Osteoblast (primary cell): Measurements from ENCODE around the gene STIL. TPM values are rescaled to one million over a fixed set of nuclear protein-coding genes. Genes with fewer than 3 reads are reported as not detected.
"Not testable (repeated sequence)": the region's sequence is repeated elsewhere in the genome, so short reads cannot be mapped to it uniquely, and the experiment has no call there.

Experiments
- DNase-seq: peaks from one replicate; pipeline ENCODE4 v3.0.0; 2011; ENCODE audit warnings: low spot score, mixed read lengths; ENCODE audit not compliant: insufficient read length; ENCODE audit errors: missing footprints
- H2AFZ ChIP-seq: 2 replicates; pipeline ENCODE4 v1.6.0; 2011; ENCODE audit warnings: mild to moderate bottlenecking, low read length
- H3K27ac ChIP-seq: 2 replicates; pipeline ENCODE4 v1.5.1; 2011; ENCODE audit warnings: mild to moderate bottlenecking, low read depth, low read length, moderate library complexity
- H3K27me3 ChIP-seq: 2 replicates; pipeline ENCODE4 v1.6.0; 2012; ENCODE audit warnings: mild to moderate bottlenecking, control low read depth, inconsistent platforms, low read length, moderate library complexity; ENCODE audit not compliant: insufficient read depth
- H3K36me3 ChIP-seq: 2 replicates; pipeline ENCODE4 v1.5.1; 2011; ENCODE audit warnings: mild to moderate bottlenecking, low read length, control low read depth, moderate library complexity; ENCODE audit not compliant: insufficient read depth
- H3K4me1 ChIP-seq: 2 replicates; pipeline ENCODE4 v1.5.1; 2011; ENCODE audit warnings: mild to moderate bottlenecking, low read length, control low read depth, moderate library complexity; ENCODE audit not compliant: insufficient read depth
- H3K4me2 ChIP-seq: 2 replicates; pipeline ENCODE4 v1.6.0; 2011; ENCODE audit warnings: mild to moderate bottlenecking, low read length; ENCODE audit not compliant: insufficient read depth
- H3K4me3 ChIP-seq: fragments of 200-600 bp; sonication (generic); 3 replicates; pipeline ENCODE4 v1.5.1; 2012; ENCODE audit warnings: mild to moderate bottlenecking, low read length, inconsistent platforms; ENCODE audit not compliant: insufficient read depth
- H3K79me2 ChIP-seq: 2 replicates; pipeline ENCODE4 v1.6.0; 2012; ENCODE audit warnings: mild to moderate bottlenecking, low read length, control low read depth, inconsistent platforms; ENCODE audit not compliant: insufficient read depth
- H3K9me3 ChIP-seq: 2 replicates; pipeline ENCODE4 v1.5.1; 2011; ENCODE audit warnings: low read depth, low read length, control low read depth
- H4K20me1 ChIP-seq: 2 replicates; pipeline ENCODE4 v1.6.0; 2012; ENCODE audit warnings: mild to moderate bottlenecking, low read length, control low read depth; ENCODE audit not compliant: insufficient read depth
- total RNA-seq: library from RNA; depleted of rRNA; stranded (reverse); fragments of >200 nt; gene quantifications from 2 replicates; pipeline ENCODE4 v1.2.3, GENCODE V29; 2012
- TF ChIP-seq, protein P1 (sequence below): IDR thresholded peaks from 2 replicates; pipeline ENCODE4 v1.5.1; 2011; ENCODE audit warnings: mild to moderate bottlenecking, low read depth, low read length, moderate library complexity; ENCODE audit errors: extremely low read depth

The STIL gene
- total RNA-seq, 1 donor: 4.0 TPM

DNA sequence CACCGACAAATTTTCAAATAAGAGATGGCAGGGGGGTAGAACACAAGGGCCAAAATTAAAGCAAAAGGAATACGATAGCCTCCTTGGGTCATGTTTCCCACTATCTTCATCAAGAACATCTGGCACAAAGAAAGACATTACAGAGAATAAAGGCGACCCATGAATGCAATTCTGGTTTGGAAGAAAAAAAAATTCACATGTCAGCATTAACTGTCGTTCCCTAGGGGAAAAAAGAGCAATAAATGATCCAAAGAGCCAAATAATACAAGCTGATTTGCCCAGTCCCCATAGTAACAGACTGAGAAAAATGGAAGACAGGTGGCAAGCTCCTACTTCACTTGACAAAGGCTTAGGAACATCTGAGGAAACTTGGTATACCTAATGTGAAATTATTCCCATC, 4.5 kb downstream of the STIL start:
- Histone ChIP-seq H3K4me2 (no peak overlapping the region), H4K20me1 (no peaks in the 10 kb centered on the region), H3K27me3 (no peaks in the 10 kb centered on the region), H3K27ac (no peak overlapping the region), H3K4me1 (peaks cover 7% of the 10 kb centered on the region), H3K9me3 (no peaks in the 10 kb centered on the region), H3K4me3 (no peak overlapping the region), H2AFZ (no peak overlapping the region), H3K36me3 (peaks cover 14% of the 10 kb centered on the region), H3K79me2 (peaks cover 56% of the 10 kb centered on the region)
- TF ChIP-seq, protein P1, sequence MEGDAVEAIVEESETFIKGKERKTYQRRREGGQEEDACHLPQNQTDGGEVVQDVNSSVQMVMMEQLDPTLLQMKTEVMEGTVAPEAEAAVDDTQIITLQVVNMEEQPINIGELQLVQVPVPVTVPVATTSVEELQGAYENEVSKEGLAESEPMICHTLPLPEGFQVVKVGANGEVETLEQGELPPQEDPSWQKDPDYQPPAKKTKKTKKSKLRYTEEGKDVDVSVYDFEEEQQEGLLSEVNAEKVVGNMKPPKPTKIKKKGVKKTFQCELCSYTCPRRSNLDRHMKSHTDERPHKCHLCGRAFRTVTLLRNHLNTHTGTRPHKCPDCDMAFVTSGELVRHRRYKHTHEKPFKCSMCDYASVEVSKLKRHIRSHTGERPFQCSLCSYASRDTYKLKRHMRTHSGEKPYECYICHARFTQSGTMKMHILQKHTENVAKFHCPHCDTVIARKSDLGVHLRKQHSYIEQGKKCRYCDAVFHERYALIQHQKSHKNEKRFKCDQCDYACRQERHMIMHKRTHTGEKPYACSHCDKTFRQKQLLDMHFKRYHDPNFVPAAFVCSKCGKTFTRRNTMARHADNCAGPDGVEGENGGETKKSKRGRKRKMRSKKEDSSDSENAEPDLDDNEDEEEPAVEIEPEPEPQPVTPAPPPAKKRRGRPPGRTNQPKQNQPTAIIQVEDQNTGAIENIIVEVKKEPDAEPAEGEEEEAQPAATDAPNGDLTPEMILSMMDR: no peak
- DNase-seq: no peak

- no peaks in the 10 kb centered on the region for H3K27me3 ChIP-seq
- H3K4me1 ChIP-seq: no peaks in the 10 kb centered on the region
- no peak overlapping the region for H3K4me2 ChIP-seq
- TF ChIP-seq, protein P1: no peak
- peaks cover 14% of the 10 kb centered on the region for H3K79me2 ChIP-seq
- no peak overlapping the region for H3K27ac ChIP-seq
- H2AFZ ChIP-seq: no peak overlapping the region
- peaks cover 36% of the 10 kb centered on the region for H3K36me3 ChIP-seq
- H3K4me3 ChIP-seq: no peak overlapping the region
- no peaks in the 10 kb centered on the region for H4K20me1 ChIP-seq
- no peaks in the 10 kb centered on the region for H3K9me3 ChIP-seq
- no peak for DNase-seq
Measured at GRCh38 chr1:47302472-47302871, 11.5 kb downstream of the STIL start.

GRCh38 chr1:47298025-47298699, 15.8 kb downstream of the STIL start:
- Histone ChIP-seq H3K4me1 (no peaks in the 10 kb centered on the region), H3K27me3 (no peaks in the 10 kb centered on the region), H2AFZ (no peak overlapping the region), H3K9me3 (no peaks in the 10 kb centered on the region), H4K20me1 (no peaks in the 10 kb centered on the region), H3K4me3 (no peak overlapping the region), H3K4me2 (no peak overlapping the region), H3K27ac (no peak overlapping the region), H3K36me3 (peaks cover 32% of the 10 kb centered on the region), H3K79me2 (no peaks in the 10 kb centered on the region)
- peak; percentile 45 for DNase-seq
- TF ChIP-seq, protein P1: no peak

DNA sequence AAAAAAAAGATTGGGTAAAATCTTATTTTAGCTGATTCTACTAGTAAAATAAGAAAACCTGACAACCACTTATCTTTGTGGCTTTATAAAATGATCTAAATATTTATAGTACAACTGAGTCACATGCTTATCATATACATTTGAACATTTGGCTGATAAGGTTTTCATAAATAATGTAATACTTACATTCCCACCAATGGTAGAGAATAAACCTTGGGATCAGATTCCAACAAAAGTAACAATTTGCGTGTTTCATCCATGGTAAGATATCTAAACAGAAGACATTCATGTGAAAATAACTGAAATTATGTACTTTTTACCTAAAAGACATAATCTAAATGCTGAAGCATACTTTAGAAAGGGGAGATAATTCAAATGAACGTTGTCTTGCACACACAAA, 18.4 kb downstream of the STIL start:
- TF ChIP-seq, protein P1: no peak
- Histone ChIP-seq H3K4me3 (no peak overlapping the region), H3K9me3 (no peaks in the 10 kb centered on the region), H2AFZ (no peak overlapping the region), H3K4me2 (no peak overlapping the region), H3K36me3 (peaks cover 26% of the 10 kb centered on the region), H3K4me1 (no peaks in the 10 kb centered on the region), H3K27me3 (no peaks in the 10 kb centered on the region), H3K27ac (no peak overlapping the region), H4K20me1 (no peaks in the 10 kb centered on the region), H3K79me2 (no peaks in the 10 kb centered on the region)
- no peak for DNase-seq

- not testable (repeated sequence) for H2AFZ ChIP-seq, H3K27ac ChIP-seq, H3K4me3 ChIP-seq, H3K4me2 ChIP-seq, H4K20me1 ChIP-seq, H3K4me1 ChIP-seq, H3K9me3 ChIP-seq, DNase-seq, H3K27me3 ChIP-seq, H3K79me2 ChIP-seq
- peaks cover 25% of the 10 kb centered on the region for H3K36me3 ChIP-seq
Measured at GRCh38 chr1:47294863-47295262, 19.1 kb downstream of the STIL start.

DNA sequence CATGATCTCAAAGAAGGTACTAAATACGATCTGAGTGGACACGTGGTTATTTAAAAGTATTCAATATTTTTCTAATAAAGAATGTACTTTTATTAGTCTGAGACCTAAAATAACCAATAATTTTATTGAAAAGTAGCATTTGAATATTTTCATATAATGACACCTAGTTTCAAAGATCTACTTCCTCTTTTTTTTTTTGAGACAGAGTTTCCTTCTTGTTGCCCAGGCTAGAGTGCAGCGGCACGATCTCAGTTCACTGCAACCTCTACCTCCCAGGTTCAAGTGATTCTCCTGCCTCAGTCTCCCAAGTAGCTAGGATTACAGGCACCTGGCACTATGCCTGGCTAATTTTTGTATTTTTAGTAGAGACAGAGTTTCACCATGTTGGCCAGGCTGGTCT, 25.8 kb downstream of the STIL start:
- DNase-seq, H3K4me3 ChIP-seq, H3K4me1 ChIP-seq, H4K20me1 ChIP-seq, H3K27ac ChIP-seq, H3K79me2 ChIP-seq, H3K27me3 ChIP-seq, H3K9me3 ChIP-seq, H2AFZ ChIP-seq, H3K4me2 ChIP-seq: not testable (repeated sequence)
- peaks cover 24% of the 10 kb centered on the region for H3K36me3 ChIP-seq
